ENCODE results near the gene N4BP2L2. TPM values are rescaled to one million over a fixed set of nuclear protein-coding genes. Genes with fewer than 3 reads are reported as not detected.

The N4BP2L2 gene
- total RNA-seq, 1 donor from 2014 or later = 81.9 TPM

GRCh38 chr13:32414580-32414979 is 124.0 kb downstream of the N4BP2L2 start:
- H3K79me2 ChIP-seq (ENCODE audit: insufficient read depth, low read length) = no peaks in the 10 kb centered on the region

GRCh38 chr13:32413284-32413683 is 125.3 kb downstream of the N4BP2L2 start:
- Histone ChIP-seq H3K4me3 (ENCODE audit: insufficient read depth, low read depth, low read length) (no peak overlapping the region), H3K4me2 (ENCODE audit: low read length) (no peak overlapping the region), H3K27me3 (ENCODE audit: insufficient read depth, low read length) (no peaks in the 10 kb centered on the region), H3K79me2 (ENCODE audit: insufficient read depth, low read length) (no peaks in the 10 kb centered on the region), H3K36me3 (ENCODE audit: insufficient read depth, low read length) (no peaks in the 10 kb centered on the region), H2AFZ (ENCODE audit: low read depth, low read length) (no peak overlapping the region), H4K20me1 (ENCODE audit: insufficient read depth, low read length) (no peaks in the 10 kb centered on the region), H3K4me1 (ENCODE audit: insufficient read depth, low read length) (peaks cover 14% of the 10 kb centered on the region), H3K9me3 (ENCODE audit: insufficient read depth, low read depth, low read length) (no peaks in the 10 kb centered on the region), H3K27ac (ENCODE audit: low read depth, low read length) (no peak overlapping the region), H3K9ac (ENCODE audit: low read length) (no peak overlapping the region)
- Mint-ChIP-seq H3K4me3 (ENCODE audit: unreplicated experiment) (no peak overlapping the region), H3K27ac (ENCODE audit: unreplicated experiment) (no peak overlapping the region), H3K4me1 (ENCODE audit: low read depth, unreplicated experiment) (peaks cover 7% of the 10 kb centered on the region), H3K27me3 (ENCODE audit: low read depth, unreplicated experiment) (peaks cover 2% of the 10 kb centered on the region), H3K36me3 (ENCODE audit: low read depth, unreplicated experiment) (peaks cover 4% of the 10 kb centered on the region), H3K9me3 (ENCODE audit: unreplicated experiment) (peaks cover 3% of the 10 kb centered on the region)
- no peak for FAIRE-seq
- DNase-seq (ENCODE audit: low read depth) = no peak
- TF ChIP-seq CTCF (IDR thresholded peaks at IDR 0.05; ENCODE audit: insufficient read depth, low read depth, low read length) = no peak
- TF ChIP-seq EZH2 (IDR thresholded peaks at IDR 0.05; ENCODE audit: insufficient read depth, low read length) = no peak

More at GRCh38 chr13:32414580-32414979, 124.0 kb downstream of the N4BP2L2 start:
- Histone ChIP-seq H3K27me3 (ENCODE audit: insufficient read depth, low read length) (no peaks in the 10 kb centered on the region), H3K36me3 (ENCODE audit: insufficient read depth, low read length) (no peaks in the 10 kb centered on the region), H4K20me1 (ENCODE audit: insufficient read depth, low read length) (no peaks in the 10 kb centered on the region), H3K4me1 (ENCODE audit: insufficient read depth, low read length) (peaks cover 8% of the 10 kb centered on the region), H3K9ac (ENCODE audit: low read length) (no peak overlapping the region), H3K27ac (ENCODE audit: low read depth, low read length) (no peak overlapping the region), H2AFZ (ENCODE audit: low read depth, low read length) (no peak overlapping the region), H3K4me2 (ENCODE audit: low read length) (no peak overlapping the region), H3K4me3 (ENCODE audit: insufficient read depth, low read depth, low read length) (no peak overlapping the region), H3K9me3 (ENCODE audit: insufficient read depth, low read depth, low read length) (no peaks in the 10 kb centered on the region)
- H3K27me3 Mint-ChIP-seq (ENCODE audit: low read depth, unreplicated experiment) = no peaks in the 10 kb centered on the region
- H3K27ac Mint-ChIP-seq (ENCODE audit: unreplicated experiment) = no peak overlapping the region
- no peak for TF ChIP-seq EZH2 (IDR thresholded peaks at IDR 0.05; ENCODE audit: insufficient read depth, low read length)
- no peak for TF ChIP-seq CTCF (IDR thresholded peaks at IDR 0.05; ENCODE audit: insufficient read depth, low read depth, low read length)
- H3K4me1 Mint-ChIP-seq (ENCODE audit: low read depth, unreplicated experiment) = peaks cover 3% of the 10 kb centered on the region
- H3K9me3 Mint-ChIP-seq (ENCODE audit: unreplicated experiment) = peaks cover 8% of the 10 kb centered on the region
- no peak for DNase-seq (ENCODE audit: low read depth)
- no peak overlapping the region for H3K4me3 Mint-ChIP-seq (ENCODE audit: unreplicated experiment)
- FAIRE-seq = no peak
- peaks cover 11% of the 10 kb centered on the region for H3K36me3 Mint-ChIP-seq (ENCODE audit: low read depth, unreplicated experiment)

- H3K4me3 Mint-ChIP-seq (ENCODE audit: unreplicated experiment) = peak overlapping the region; percentile 61
- H3K27ac ChIP-seq (ENCODE audit: low read depth, low read length) = no peak overlapping the region
- FAIRE-seq (peak; percentile 47), DNase-seq (ENCODE audit: low read depth) (peak; percentile 66)
- no peak for TF ChIP-seq CTCF (IDR thresholded peaks at IDR 0.05; ENCODE audit: insufficient read depth, low read depth, low read length)
- H4K20me1 ChIP-seq (ENCODE audit: insufficient read depth, low read length) = no peaks in the 10 kb centered on the region
- H3K9me3 ChIP-seq (ENCODE audit: insufficient read depth, low read depth, low read length) = no peaks in the 10 kb centered on the region
- no peaks in the 10 kb centered on the region for H3K36me3 ChIP-seq (ENCODE audit: insufficient read depth, low read length)
- H2AFZ ChIP-seq (ENCODE audit: low read depth, low read length) = peak overlapping the region; percentile 68
- peaks cover 2% of the 10 kb centered on the region for H3K27me3 Mint-ChIP-seq (ENCODE audit: low read depth, unreplicated experiment)
- no peaks in the 10 kb centered on the region for H3K36me3 Mint-ChIP-seq (ENCODE audit: low read depth, unreplicated experiment)
- peak overlapping the region; percentile 43 for H3K9ac ChIP-seq (ENCODE audit: low read length)
- H3K9me3 Mint-ChIP-seq (ENCODE audit: unreplicated experiment) = no peaks in the 10 kb centered on the region
- H3K27ac Mint-ChIP-seq (ENCODE audit: unreplicated experiment) = peak overlapping the region; percentile 85
- peak overlapping the region; percentile 41 for H3K4me3 ChIP-seq (ENCODE audit: insufficient read depth, low read depth, low read length)
- H3K79me2 ChIP-seq (ENCODE audit: insufficient read depth, low read length) = no peaks in the 10 kb centered on the region
- H3K4me1 ChIP-seq (ENCODE audit: insufficient read depth, low read length) = peaks cover 14% of the 10 kb centered on the region
- no peaks in the 10 kb centered on the region for H3K27me3 ChIP-seq (ENCODE audit: insufficient read depth, low read length)
- peaks cover 7% of the 10 kb centered on the region for H3K4me1 Mint-ChIP-seq (ENCODE audit: low read depth, unreplicated experiment)
- peak overlapping the region; percentile 82 for H3K4me2 ChIP-seq (ENCODE audit: low read length)
These were observed 128.8 kb downstream of the N4BP2L2 start for GRCh38 chr13:32409561-32410421.
